HuH-7 (cell line): ENCODE data around the gene SPRR2B.
"Not testable (repeated sequence)": the region's sequence is repeated elsewhere in the genome, so short reads cannot be mapped to it uniquely, and the experiment has no call there.

ENCODE experiments used
- DNase-seq: peaks from one replicate; pipeline ENCODE4 v3.0.0; 2011; ENCODE audit warnings: low spot score

The SPRR2B gene

GRCh38 chr1:153032677-153033308 is 38.6 kb downstream of the SPRR2B start:
- no peak for DNase-seq

GRCh38 chr1:153032073-153032472 is 39.3 kb downstream of the SPRR2B start:
- no peak for DNase-seq

GRCh38 chr1:153030895-153031294 is 40.5 kb downstream of the SPRR2B start, which contains the start of gene SPRR1B:
SPRR1B (plus strand) TSS chr1:153031203; CDS start chr1:153032346, 1,143 bp downstream.
- no peak for DNase-seq

- no peak for DNase-seq
Observed at GRCh38 chr1:153028766-153029165, 42.6 kb downstream of the SPRR2B start.

- DNase-seq: no peak
Observed at GRCh38 chr1:153025797-153026196, 45.6 kb downstream of the SPRR2B start.

- no peak for DNase-seq
Observed at GRCh38 chr1:153024413-153024812, 47.0 kb downstream of the SPRR2B start.

- DNase-seq: no peak
Observed at GRCh38 chr1:153023109-153023508, 48.3 kb downstream of the SPRR2B start.

GRCh38 chr1:153022340-153022739 is 49.1 kb downstream of the SPRR2B start:
- not testable (repeated sequence) for DNase-seq

- DNase-seq: not testable (repeated sequence)
Observed at GRCh38 chr1:153021829-153022228, 49.6 kb downstream of the SPRR2B start.
